Testis (tissue), 3 donors: ENCODE results near the gene ZNRD2. TPM values are rescaled to one million over a fixed set of nuclear protein-coding genes. Genes with fewer than 3 reads are reported as not detected.

Experiments used
- DNase-seq: peaks from one replicate; pipeline ENCODE4 v3.0.0-alpha.2; 2019
- H3K27ac ChIP-seq, 2 donors: fragments of 200-600 bp; sonication (generic); one replicate each; pipeline ENCODE4 v1.5.1; 2019
- H3K27me3 ChIP-seq: fragments of 200-600 bp; sonication (generic); one replicate; pipeline ENCODE4 v1.5.1; 2019
- H3K36me3 ChIP-seq: fragments of 200-600 bp; sonication (generic); one replicate; pipeline ENCODE4 v1.5.1; 2017; ENCODE audit warnings: low read depth; ENCODE audit errors: missing control alignments
- H3K4me1 ChIP-seq: fragments of 200-600 bp; sonication (generic); one replicate; pipeline ENCODE4 v1.5.1; 2019
- H3K4me3 ChIP-seq, 2 donors: fragments of 200-600 bp; sonication (generic); one replicate each; pipeline ENCODE4 v1.5.1; 2017 to 2019
- H3K9me3 ChIP-seq: fragments of 200-600 bp; sonication (generic); one replicate; pipeline ENCODE4 v1.5.1; 2017
- CTCF ChIP-seq, 3 experiments: fragments of 450-650 bp in 2 of 3; fragments of 200-600 bp in 1 of 3; sonication (generic) in 1 of 3; IDR thresholded peaks; one replicate each; pipeline ENCODE4 v1.5.1; 2016 to 2019; ENCODE audit warnings: antibody characterized with exemption in 3 of 3, mild to moderate bottlenecking in 2 of 3, moderate library complexity in 1 of 3
- POLR2A ChIP-seq: fragments of 450-650 bp; IDR thresholded peaks from one replicate; pipeline ENCODE4 v1.6.1; 2017; ENCODE audit warnings: antibody characterized with exemption, mild to moderate bottlenecking, moderate library complexity
- WGBS, 2 donors: methylation state at CpG; one replicate each; pipeline ENCODE4 v1.1.5; 2018; 5-methylcytosine and 5-hydroxymethylcytosine counted together
- intact Hi-C: fragments of 100-400 bp; cut with DNase I; formaldehyde crosslinking; loops from one replicate; pipeline ENCODE4 v1.15.1; 2023; ENCODE audit warnings: low total_unique reads
- polyA plus RNA-seq: library from polyadenylated mRNA; stranded (reverse); fragments of 350-450 nt; fragmentation: Illumina TruSeq; extraction: RNeasy Lipid Tissue Mini Kit (QIAGEN cat#74804); gene quantifications from one replicate; pipeline ENCODE4 v1.2.3, GENCODE V29; 2014; ENCODE audit warnings: low read depth, low replicate concordance; ENCODE audit not compliant: insufficient read depth
- total RNA-seq, 2 donors: library from RNA; depleted of rRNA; stranded (reverse); fragments of >200 nt; gene quantifications; one replicate each; pipeline ENCODE4 v1.2.3, GENCODE V29; 2016

The ZNRD2 gene
- total and polyA plus RNA-seq, 3 donors from 2014 or later = 67.7 to 79.6 (median 77.6) TPM

GRCh38 chr11:65574811-65575567, 4.7 kb downstream of the ZNRD2 start:
- Histone ChIP-seq H3K36me3 (no peaks in the 10 kb centered on the region), H3K27ac (peak overlapping the region; percentile 84 to 92), H3K4me3 (peak overlapping the region; percentile 68 to 71), H3K4me1 (peaks cover 54% of the 10 kb centered on the region), H3K27me3 (no peaks in the 10 kb centered on the region), H3K9me3 (no peaks in the 10 kb centered on the region)
- intact Hi-C loops = no loop called here
- 24% methylated on average over 26 to 28 of the region's 28 CpGs for WGBS, 2 donors
- DNase-seq = no peak
- TF ChIP-seq CTCF (IDR thresholded peaks at IDR 0.05) (no peak), POLR2A (no peak)

- intact Hi-C loops = no loop called here
- TF ChIP-seq CTCF (IDR thresholded peaks at IDR 0.05) = no peak
- no peak for TF ChIP-seq POLR2A
- Histone ChIP-seq H3K36me3 (no peaks in the 10 kb centered on the region), H3K9me3 (no peaks in the 10 kb centered on the region), H3K27ac (peak within 1 kb of the TSS; percentile 84 to 92), H3K4me3 (peak within 1 kb of the TSS; percentile 68 to 71), H3K27me3 (no peaks in the 10 kb centered on the region), H3K4me1 (peaks cover 54% of the 10 kb centered on the region)
- WGBS, 2 donors = 7% methylated on average over 15 of the region's 69 CpGs; no CpG with 5 or more reads in 1 of the 2 donors
- peak; percentile 45 for DNase-seq
Observed at GRCh38 chr11:65575568-65576231, 5.4 kb downstream of the ZNRD2 start, which contains the start of gene EHBP1L1. Gene EHBP1L1 (plus strand): TSS chr11:65576053. CDS start chr11:65576303, 250 bp downstream.

GRCh38 chr11:65576232-65576866, 6.1 kb downstream of the ZNRD2 start:
- Histone ChIP-seq H3K36me3 (no peaks in the 10 kb centered on the region), H3K4me1 (peaks cover 48% of the 10 kb centered on the region), H3K9me3 (no peaks in the 10 kb centered on the region), H3K27me3 (no peaks in the 10 kb centered on the region), H3K4me3 (peak overlapping the region; percentile 66 to 71), H3K27ac (peak overlapping the region; percentile 79 to 92)
- intact Hi-C loops = no loop called here
- TF ChIP-seq POLR2A (no peak), CTCF (IDR thresholded peaks at IDR 0.05) (no peak)
- DNase-seq = no peak
- 4 to 5% methylated on average over 10 to 26 of the region's 26 CpGs for WGBS, 2 donors

GRCh38 chr11:65576867-65577755, 6.8 kb downstream of the ZNRD2 start:
- DNase-seq = no peak
- intact Hi-C loops = no loop called here
- Histone ChIP-seq H3K27me3 (no peaks in the 10 kb centered on the region), H3K4me1 (peaks cover 41% of the 10 kb centered on the region), H3K36me3 (no peaks in the 10 kb centered on the region), H3K9me3 (no peaks in the 10 kb centered on the region), H3K27ac (peak overlapping the region; percentile 79 to 92), H3K4me3 (peak overlapping the region; percentile 66 to 71)
- TF ChIP-seq CTCF (IDR thresholded peaks at IDR 0.05) (no peak), POLR2A (no peak)
- 39 to 46% methylated on average over 18 of the region's 18 CpGs for WGBS, 2 donors
